Measurements from ENCODE around the gene TMEM245. TPM values are rescaled to one million over a fixed set of nuclear protein-coding genes. Genes with fewer than 3 reads are reported as not detected.

The TMEM245 gene
- total RNA-seq, 1 donor from 2014 or later = 85.3 TPM

DNA sequence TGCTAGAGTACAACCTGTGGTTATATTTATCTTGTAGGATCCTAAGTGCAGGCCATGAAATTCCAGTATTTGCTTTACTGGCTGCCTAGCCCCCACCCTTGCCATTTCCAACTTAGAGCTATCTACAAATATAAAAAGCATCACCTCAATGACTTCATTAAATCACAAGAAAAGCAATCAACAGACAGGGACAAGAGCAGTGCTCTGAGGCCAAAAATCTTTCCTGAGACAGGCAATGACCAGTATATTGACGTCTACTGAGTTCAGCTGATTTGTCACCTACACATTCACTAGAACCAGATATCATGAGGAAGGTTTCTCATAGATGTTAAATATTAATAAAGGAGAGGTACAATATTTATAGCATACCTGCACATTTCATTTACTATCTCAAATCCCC, 68.0 kb downstream of the TMEM245 start:
- Histone ChIP-seq H3K9ac (no peak overlapping the region), H3K4me1 (no peaks in the 10 kb centered on the region), H3K4me2 (no peak overlapping the region), H3K27ac (no peak overlapping the region), H3K36me3 (peaks cover 30% of the 10 kb centered on the region), H3F3A (ENCODE audit: low read depth) (no peaks in the 10 kb centered on the region), H4K20me1 (ENCODE audit: low read depth) (no peaks in the 10 kb centered on the region), H3K9me3 (ENCODE audit: low read depth) (no peaks in the 10 kb centered on the region), H2AFZ (replicated peaks) (no peak overlapping the region), H3K4me3 (no peak overlapping the region), H3K79me2 (ENCODE audit: low read depth) (peaks cover 4% of the 10 kb centered on the region), H3K27me3 (no peaks in the 10 kb centered on the region)
- H3K27me3 Mint-ChIP-seq (ENCODE audit: insufficient read depth, low read depth) = peaks cover 2% of the 10 kb centered on the region
- H3K4me3 Mint-ChIP-seq = no peak overlapping the region
- TF ChIP-seq EZH2 (IDR thresholded peaks at IDR 0.05) (no peak), EZH2phosphoT487 (IDR thresholded peaks at IDR 0.05) (no peak)
- TF ChIP-seq, protein P1, sequence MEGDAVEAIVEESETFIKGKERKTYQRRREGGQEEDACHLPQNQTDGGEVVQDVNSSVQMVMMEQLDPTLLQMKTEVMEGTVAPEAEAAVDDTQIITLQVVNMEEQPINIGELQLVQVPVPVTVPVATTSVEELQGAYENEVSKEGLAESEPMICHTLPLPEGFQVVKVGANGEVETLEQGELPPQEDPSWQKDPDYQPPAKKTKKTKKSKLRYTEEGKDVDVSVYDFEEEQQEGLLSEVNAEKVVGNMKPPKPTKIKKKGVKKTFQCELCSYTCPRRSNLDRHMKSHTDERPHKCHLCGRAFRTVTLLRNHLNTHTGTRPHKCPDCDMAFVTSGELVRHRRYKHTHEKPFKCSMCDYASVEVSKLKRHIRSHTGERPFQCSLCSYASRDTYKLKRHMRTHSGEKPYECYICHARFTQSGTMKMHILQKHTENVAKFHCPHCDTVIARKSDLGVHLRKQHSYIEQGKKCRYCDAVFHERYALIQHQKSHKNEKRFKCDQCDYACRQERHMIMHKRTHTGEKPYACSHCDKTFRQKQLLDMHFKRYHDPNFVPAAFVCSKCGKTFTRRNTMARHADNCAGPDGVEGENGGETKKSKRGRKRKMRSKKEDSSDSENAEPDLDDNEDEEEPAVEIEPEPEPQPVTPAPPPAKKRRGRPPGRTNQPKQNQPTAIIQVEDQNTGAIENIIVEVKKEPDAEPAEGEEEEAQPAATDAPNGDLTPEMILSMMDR (IDR thresholded peaks at IDR 0.05) = no peak
- H3K9me3 Mint-ChIP-seq = no peaks in the 10 kb centered on the region
- H3K4me1 Mint-ChIP-seq = no peaks in the 10 kb centered on the region
- peaks cover 36% of the 10 kb centered on the region for H3K36me3 Mint-ChIP-seq
- no peak overlapping the region for H3K27ac Mint-ChIP-seq
- DNase-seq (ENCODE audit: low spot score) = no peak

DNA sequence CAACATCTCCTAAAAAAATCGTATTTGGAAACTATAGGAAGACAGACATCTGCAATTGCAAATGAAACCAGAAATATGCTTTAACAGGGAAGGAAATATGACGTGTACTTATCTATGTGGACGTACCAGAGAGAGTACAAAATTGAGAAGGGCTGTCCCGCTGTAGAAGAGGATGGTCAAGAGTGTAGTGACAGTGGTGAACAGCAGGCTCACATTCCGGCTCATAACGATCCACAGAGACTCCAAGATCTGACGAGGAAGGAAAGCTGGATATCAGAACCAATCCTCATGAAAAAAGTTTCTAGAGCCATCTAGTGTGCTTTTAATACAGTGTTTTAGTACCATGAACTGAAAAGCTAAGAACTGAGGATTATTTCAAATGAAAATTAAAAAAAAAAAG, 69.3 kb downstream of the TMEM245 start:
- Histone ChIP-seq H3K36me3 (peaks cover 34% of the 10 kb centered on the region), H3K27ac (no peak overlapping the region), H3K4me3 (no peak overlapping the region), H3K9ac (no peak overlapping the region), H3K9me3 (ENCODE audit: low read depth) (no peaks in the 10 kb centered on the region), H4K20me1 (ENCODE audit: low read depth) (no peaks in the 10 kb centered on the region), H3K79me2 (ENCODE audit: low read depth) (peaks cover 4% of the 10 kb centered on the region), H2AFZ (replicated peaks) (no peak overlapping the region), H3F3A (ENCODE audit: low read depth) (no peaks in the 10 kb centered on the region), H3K27me3 (no peaks in the 10 kb centered on the region), H3K4me2 (no peak overlapping the region), H3K4me1 (no peaks in the 10 kb centered on the region)
- DNase-seq (ENCODE audit: low spot score) = no peak
- TF ChIP-seq EZH2phosphoT487 (IDR thresholded peaks at IDR 0.05) (no peak), EZH2 (IDR thresholded peaks at IDR 0.05) (no peak)
- TF ChIP-seq, protein P1 (IDR thresholded peaks at IDR 0.05) = no peak
- no peak overlapping the region for H3K27ac Mint-ChIP-seq
- H3K4me1 Mint-ChIP-seq = no peaks in the 10 kb centered on the region
- no peak overlapping the region for H3K4me3 Mint-ChIP-seq
- peaks cover 2% of the 10 kb centered on the region for H3K27me3 Mint-ChIP-seq (ENCODE audit: insufficient read depth, low read depth)
- H3K9me3 Mint-ChIP-seq = no peaks in the 10 kb centered on the region
- H3K36me3 Mint-ChIP-seq = peaks cover 31% of the 10 kb centered on the region

GRCh38 chr9:109048822-109049221, 70.9 kb downstream of the TMEM245 start:
- peaks cover 32% of the 10 kb centered on the region for H3K36me3 Mint-ChIP-seq
- no peaks in the 10 kb centered on the region for H3K9me3 Mint-ChIP-seq
- no peak overlapping the region for H3K4me3 Mint-ChIP-seq

More at GRCh38 chr9:109048822-109049221, 70.9 kb downstream of the TMEM245 start:
- Mint-ChIP-seq H3K27ac (no peak overlapping the region), H3K27me3 (ENCODE audit: insufficient read depth, low read depth) (peaks cover under 1% of the 10 kb centered on the region), H3K4me1 (no peaks in the 10 kb centered on the region)
- H3K27ac ChIP-seq = no peak overlapping the region
- TF ChIP-seq EZH2 (IDR thresholded peaks at IDR 0.05) (no peak), EZH2phosphoT487 (IDR thresholded peaks at IDR 0.05) (no peak)
- TF ChIP-seq, protein P1 (IDR thresholded peaks at IDR 0.05) = no peak
- DNase-seq (ENCODE audit: low spot score) = no peak
- no peak overlapping the region for H2AFZ ChIP-seq (replicated peaks)
- H3K4me1 ChIP-seq = no peaks in the 10 kb centered on the region
- peaks cover 4% of the 10 kb centered on the region for H3K79me2 ChIP-seq (ENCODE audit: low read depth)
- no peak overlapping the region for H3K4me3 ChIP-seq
- H3F3A ChIP-seq (ENCODE audit: low read depth) = no peaks in the 10 kb centered on the region
- no peaks in the 10 kb centered on the region for H3K27me3 ChIP-seq
- H4K20me1 ChIP-seq (ENCODE audit: low read depth) = no peaks in the 10 kb centered on the region
- H3K4me2 ChIP-seq = no peak overlapping the region
- H3K9me3 ChIP-seq (ENCODE audit: low read depth) = no peaks in the 10 kb centered on the region
- peaks cover 24% of the 10 kb centered on the region for H3K36me3 ChIP-seq
- H3K9ac ChIP-seq = no peak overlapping the region
